ENCODE measurements around the gene DSG1. TPM values are rescaled to one million over a fixed set of nuclear protein-coding genes. Genes with fewer than 3 reads are reported as not detected.

DSG1 gene
- total and polyA plus RNA-seq, 2 of the 13 experiments (the other 11 are each of a cell fraction or from before 2014, with no cell fraction given): 0.04 TPM; not detected in 1

- no peak for TF ChIP-seq SMARCC2 (IDR thresholded peaks at IDR 0.05)
- TF ChIP-seq ZSCAN9 (CRISPR knock-in tag; IDR thresholded peaks at IDR 0.05; ENCODE audit: borderline replicate concordance): no peak
- TF ChIP-seq NR2F6 (IDR thresholded peaks at IDR 0.05): peak; percentile 97
- TF ChIP-seq NR2F6 (CRISPR knock-in tag; IDR thresholded peaks at IDR 0.05): peak; percentile 93
- TF ChIP-seq HMG20A (CRISPR knock-in tag; IDR thresholded peaks at IDR 0.05; ENCODE audit: borderline replicate concordance): peak; percentile 95
- no peak for TF ChIP-seq ZSCAN25 (CRISPR knock-in tag; IDR thresholded peaks at IDR 0.05)
- peak; percentile 17; the same call in 1 of the 2 replicates for TF ChIP-seq FOSL2 (CRISPR knock-in tag; IDR thresholded peaks at IDR 0.05)
- no peak for TF ChIP-seq NFRKB (IDR thresholded peaks at IDR 0.05)
- no peak for TF ChIP-seq HIVEP1 (CRISPR knock-in tag; IDR thresholded peaks at IDR 0.05)
- TF ChIP-seq TARDBP (CRISPR knock-in tag; IDR thresholded peaks at IDR 0.05): 0 out of 2 replicates have a peak, but pooled peaks have one; percentile 39
- no peak for TF ChIP-seq ZNF230 (CRISPR knock-in tag; IDR thresholded peaks at IDR 0.05)
- TF ChIP-seq ZNF883 (CRISPR knock-in tag; IDR thresholded peaks at IDR 0.05; ENCODE audit: not compliant biosample characterization): no peak
- TF ChIP-seq ZFP36 (IDR thresholded peaks at IDR 0.05; ENCODE audit: borderline replicate concordance, low read depth, low read length, partially characterized antibody): no peak
- TF ChIP-seq RXRA (CRISPR knock-in tag; IDR thresholded peaks at IDR 0.05): peak; percentile 52; the same call in 1 of the 2 replicates
- peak; percentile 47; the same call in 1 of the 2 replicates for TF ChIP-seq HBP1 (CRISPR knock-in tag; IDR thresholded peaks at IDR 0.05; ENCODE audit: low read depth)
- peak; percentile 58; the same call in 1 of the 2 replicates for TF ChIP-seq DPF2 (CRISPR knock-in tag; IDR thresholded peaks at IDR 0.05; ENCODE audit: borderline replicate concordance, low read depth)
- peak; percentile 75; the same call in 1 of the 2 replicates for TF ChIP-seq RCOR2 (CRISPR knock-in tag; IDR thresholded peaks at IDR 0.05)
- TF ChIP-seq AHDC1 (CRISPR knock-in tag; IDR thresholded peaks at IDR 0.05; ENCODE audit: borderline replicate concordance): peak; percentile 84; the same call in 1 of the 2 replicates
- TF ChIP-seq ZNF678 (CRISPR knock-in tag; IDR thresholded peaks at IDR 0.05): no peak
- no peak for TF ChIP-seq FOXP1 (IDR thresholded peaks at IDR 0.05)
- TF ChIP-seq FOXP1 (CRISPR knock-in tag; IDR thresholded peaks at IDR 0.05): peak; percentile 93
- TF ChIP-seq SNAPC5 (CRISPR knock-in tag; IDR thresholded peaks at IDR 0.05; ENCODE audit: borderline replicate concordance): no peak
- TF ChIP-seq U2AF1 (optimal IDR thresholded peaks at IDR 0.05; ENCODE audit: low read depth, low read length): no peak
- no peak for TF ChIP-seq CBFB (CRISPR knock-in tag; IDR thresholded peaks at IDR 0.05)
- TF ChIP-seq ZMYM3 (CRISPR knock-in tag; IDR thresholded peaks at IDR 0.05): no peak
These were observed 79.0 kb downstream of the DSG1 start (continued) for GRCh38 chr18:31396796-31397612.
